Measurements from ENCODE around the gene CEP192. TPM values are rescaled to one million over a fixed set of nuclear protein-coding genes. Genes with fewer than 3 reads are reported as not detected.

The CEP192 gene
- total and polyA plus RNA-seq, 10 donors = 13.8 to 41.8 (median 32.4) TPM

DNA sequence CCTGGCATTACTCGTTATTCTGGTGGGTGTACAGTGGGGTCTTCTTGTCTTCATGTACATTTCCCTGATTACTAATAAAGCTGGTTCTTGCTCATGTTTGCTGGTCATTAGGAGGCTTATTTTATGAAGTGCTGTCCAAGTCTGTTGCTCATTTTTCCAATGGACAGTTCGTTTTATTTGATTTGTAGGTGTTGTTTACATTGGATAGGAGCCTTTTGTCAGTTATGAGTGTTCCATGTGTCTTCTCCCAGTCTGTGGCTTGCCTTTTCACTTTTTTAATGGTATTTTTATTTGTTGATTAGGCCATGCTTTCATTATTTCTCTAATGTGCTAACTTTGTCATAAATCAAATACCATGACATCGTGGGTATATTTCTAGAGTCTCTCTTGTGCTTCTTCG lies 51.9 kb downstream of the CEP192 start:
- intact Hi-C loops (cut with DNase I; ENCODE audit: low total_unique reads) = no loop called here
- DNase-seq = no peak
- Histone ChIP-seq H3K4me3 (no peak overlapping the region), H3K36me3 (peaks cover 0 to 88% (median 31%) of the 10 kb centered on the region in 6 donors), H3K27me3 (replicated peaks in 1 of 7) (no peaks in the 10 kb centered on the region), H3K9me3 (peaks cover 0 to 8% (median 0%) of the 10 kb centered on the region in 8 donors), H3K4me1 (no peaks in the 10 kb centered on the region), H3K27ac (no peak overlapping the region)
- 94 to 99% (median 97%) methylated on average over 4 of the region's 4 CpGs for WGBS, 5 donors
- no peak for TF ChIP-seq POLR2AphosphoS5 (IDR thresholded peaks at IDR 0.05)
- no peak for TF ChIP-seq CTCF (IDR thresholded peaks at IDR 0.05 in 8 of 11, conservative IDR thresholded peaks at IDR 0.05 in 3 of 11)
- TF ChIP-seq POLR2A (IDR thresholded peaks at IDR 0.05) = no peak

GRCh38 chr18:13048061-13048595 lies 57.0 kb downstream of the CEP192 start:
- Histone ChIP-seq H3K27me3 (replicated peaks in 1 of 7) (no peaks in the 10 kb centered on the region), H3K4me1 (peaks cover 0 to 16% (median 11%) of the 10 kb centered on the region in 6 donors), H3K9me3 (no peaks in the 10 kb centered on the region), H3K27ac (no peak overlapping the region), H3K4me3 (no peak overlapping the region), H3K36me3 (peaks cover 0 to 87% (median 40%) of the 10 kb centered on the region in 6 donors)
- WGBS, 5 donors = 54 to 88% (median 72%) methylated on average over 6 of the region's 6 CpGs
- TF ChIP-seq POLR2AphosphoS5 (IDR thresholded peaks at IDR 0.05) (no peak), CTCF (IDR thresholded peaks at IDR 0.05 in 8 of 11, conservative IDR thresholded peaks at IDR 0.05 in 3 of 11) (no peak), POLR2A (IDR thresholded peaks at IDR 0.05) (no peak)
- DNase-seq = no peak
- intact Hi-C loops (cut with DNase I; ENCODE audit: low total_unique reads) = no loop called here

DNA sequence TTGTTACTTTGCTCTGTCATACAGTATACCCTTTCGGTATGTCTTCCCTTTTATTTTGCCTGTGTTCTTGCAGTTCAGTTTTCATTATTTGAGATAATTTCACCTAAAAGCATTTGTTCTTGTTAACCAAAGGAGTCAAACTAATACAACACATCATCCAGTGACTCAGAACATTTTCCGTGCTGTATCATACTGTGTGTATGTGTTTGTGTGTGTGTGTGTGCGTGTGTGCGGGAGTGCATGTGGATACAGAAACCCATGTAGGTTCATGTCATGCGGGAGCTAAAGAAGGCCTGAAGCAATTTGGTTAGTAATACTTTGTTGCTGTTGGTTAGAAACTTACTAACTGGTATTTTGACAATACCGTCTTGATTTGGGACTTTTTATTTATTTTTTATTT lies 60.0 kb downstream of the CEP192 start:
- DNase-seq = no peak
- Histone ChIP-seq H3K27ac (peak overlapping the region in 2 of 8 donors; percentile 59 to 73), H3K4me3 (no peak overlapping the region), H3K9me3 (no peaks in the 10 kb centered on the region), H3K36me3 (peaks cover 2 to 98% (median 62%) of the 10 kb centered on the region in 6 donors), H3K4me1 (peaks cover 0 to 16% (median 11%) of the 10 kb centered on the region in 6 donors), H3K27me3 (replicated peaks in 1 of 7) (no peaks in the 10 kb centered on the region)
- 95 to 97% (median 96%) methylated on average over 6 of the region's 6 CpGs for WGBS, 5 donors
- TF ChIP-seq POLR2A (IDR thresholded peaks at IDR 0.05) (no peak), POLR2AphosphoS5 (IDR thresholded peaks at IDR 0.05) (no peak), CTCF (IDR thresholded peaks at IDR 0.05 in 8 of 11, conservative IDR thresholded peaks at IDR 0.05 in 3 of 11) (no peak)
- intact Hi-C loops (cut with DNase I; ENCODE audit: low total_unique reads) = no loop called here

GRCh38 chr18:13051950-13052349 lies 60.8 kb downstream of the CEP192 start:
- no peak for TF ChIP-seq CTCF (IDR thresholded peaks at IDR 0.05 in 8 of 11, conservative IDR thresholded peaks at IDR 0.05 in 3 of 11)
- peak in 1 of 3 donors; percentile 53 for TF ChIP-seq POLR2AphosphoS5 (IDR thresholded peaks at IDR 0.05)
- TF ChIP-seq POLR2A (IDR thresholded peaks at IDR 0.05) = no peak
- peak; percentile 83 for DNase-seq
- Histone ChIP-seq H3K27ac (peak overlapping the region in 6 of 8 donors; percentile 32 to 73 (median 54)), H3K9me3 (no peaks in the 10 kb centered on the region), H3K4me3 (no peak overlapping the region), H3K36me3 (peaks cover 3 to 98% (median 69%) of the 10 kb centered on the region in 6 donors), H3K27me3 (replicated peaks in 1 of 7) (no peaks in the 10 kb centered on the region), H3K4me1 (peaks cover 0 to 16% (median 11%) of the 10 kb centered on the region in 6 donors)
- intact Hi-C loops (cut with DNase I; ENCODE audit: low total_unique reads) = no loop called here
- 17 to 26% (median 24%) methylated on average over 4 of the region's 4 CpGs for WGBS, 5 donors

Measured in spleen (tissue), 11 donors.